SK-N-SH (cell line): ENCODE results near the gene CFAP43. TPM values are rescaled to one million over a fixed set of nuclear protein-coding genes. Genes with fewer than 3 reads are reported as not detected.
A peak's percentile ranks its signal among the peaks of the same experiment; 100 is the strongest.

Experiments used
- CTCF ChIA-PET: fragments of 300-600, 350-600 bp; formaldehyde crosslinking; extraction: SDS; loops from one replicate; lab custom pipeline; 2021; lab: Yijun Ruan, JAX
- POLR2A ChIA-PET: fragments of 350-600 bp; sonication (Branson Sonifier 250); formaldehyde crosslinking; extraction: SDS; loops from one replicate; lab custom pipeline; 2020; ENCODE audit warnings: antibody characterized with exemption, inconsistent platforms; lab: Yijun Ruan, JAX
- DNase-seq: peaks from one replicate; pipeline ENCODE4 v3.0.0; 2012
- H2AFZ ChIP-seq: fragments of 200-600 bp; sonication (generic); 2 replicates; pipeline ENCODE4 v1.8.1; 2016; ENCODE audit warnings: antibody characterized with exemption, mild to moderate bottlenecking, low read depth
- H3F3A ChIP-seq: fragments of 200-600 bp; sonication (generic); replicated peaks from 2 replicates; pipeline ENCODE3; 2016; ENCODE audit warnings: antibody characterized with exemption, mild to moderate bottlenecking; ENCODE audit not compliant: insufficient read depth
- H3K27ac ChIP-seq, 2 experiments: fragments of 200-500 bp in 1 of 2; fragments of 200-600 bp in 1 of 2; sonication (Bioruptor generic) in 1 of 2; sonication (generic), shearing (Covaris generic) in 1 of 2; 2 replicates each; pipeline versions ENCODE4 v1.5.1 to v1.6.1; 2014 to 2016; ENCODE audit warnings: low read depth in 2 of 2, inconsistent platforms in 1 of 2, low read length in 1 of 2, mild to moderate bottlenecking in 1 of 2, mixed read lengths in 1 of 2
- H3K27me3 ChIP-seq: fragments of 200-600 bp; sonication (generic), shearing (Covaris generic); 2 replicates; pipeline ENCODE4 v1.6.1; 2016; ENCODE audit warnings: mixed run types; ENCODE audit not compliant: insufficient read depth
- H3K36me3 ChIP-seq, 2 experiments: fragments of 200-500 bp in 1 of 2; fragments of 200-600 bp in 1 of 2; sonication (Bioruptor generic) in 1 of 2; sonication (generic) in 1 of 2; replicated peaks in 1 of 2; 2 replicates each; pipeline versions ENCODE3 to v1.5.1; 2014 to 2016; ENCODE audit warnings: low read length in 1 of 2, mild to moderate bottlenecking in 1 of 2; ENCODE audit not compliant: insufficient read depth in 2 of 2, control insufficient read depth in 1 of 2
- H3K4me1 ChIP-seq, 2 experiments: fragments of 200-500 bp in 1 of 2; fragments of 200-600 bp in 1 of 2; sonication (Bioruptor generic) in 1 of 2; sonication (generic), shearing (Covaris generic) in 1 of 2; 2 replicates each; pipeline versions ENCODE4 v1.5.1 to v1.6.1; 2014 to 2016; ENCODE audit warnings: low read depth in 1 of 2, low read length in 1 of 2, mixed run types in 1 of 2; ENCODE audit not compliant: insufficient read depth in 2 of 2, control insufficient read depth in 1 of 2
- H3K4me2 ChIP-seq: fragments of 200-600 bp; sonication (generic), shearing (Covaris generic); 2 replicates; pipeline ENCODE4 v1.6.1; 2017; ENCODE audit warnings: mixed run types
- H3K4me3 ChIP-seq, 2 experiments: fragments of 200-500 bp in 1 of 2; fragments of 200-600 bp in 1 of 2; sonication (Bioruptor generic) in 1 of 2; sonication (generic), shearing (Covaris generic) in 1 of 2; 2 replicates each; pipeline versions ENCODE4 v1.5.1 to v1.8.1; 2014 to 2016; ENCODE audit warnings: low read depth in 2 of 2, inconsistent platforms in 1 of 2, low read length in 1 of 2, mild to moderate bottlenecking in 1 of 2, mixed read lengths in 1 of 2, moderate library complexity in 1 of 2
- H3K79me2 ChIP-seq: fragments of 200-600 bp; sonication (generic); 2 replicates; pipeline ENCODE4 v1.8.1; 2017; ENCODE audit warnings: mild to moderate bottlenecking; ENCODE audit not compliant: insufficient read depth
- H3K9ac ChIP-seq: fragments of 200-600 bp; sonication (generic); 2 replicates; pipeline ENCODE4 v1.6.1; 2017; ENCODE audit warnings: mixed run types
- H3K9me2 ChIP-seq: fragments of 200-600 bp; sonication (generic); 2 replicates; pipeline ENCODE4 v1.6.1; 2017; ENCODE audit warnings: mixed run types
- H3K9me3 ChIP-seq: fragments of 200-600 bp; sonication (generic); 2 replicates; pipeline ENCODE4 v1.6.1; 2017; ENCODE audit warnings: mixed run types, mild to moderate bottlenecking, moderate library complexity
- H4K20me1 ChIP-seq: fragments of 200-600 bp; sonication (generic); 2 replicates; pipeline ENCODE4 v1.6.1; 2017; ENCODE audit warnings: mild to moderate bottlenecking, mixed run types; ENCODE audit not compliant: insufficient read depth
- CHD2 ChIP-seq: fragments of 150-350 bp; IDR thresholded peaks from 2 replicates; pipeline ENCODE4 v1.6.1; 2018; ENCODE audit warnings: low read length; ENCODE audit not compliant: partially characterized antibody
- ELF1 ChIP-seq: IDR thresholded peaks from 2 replicates; pipeline ENCODE4 v1.4.0; 2012
- GABPA ChIP-seq: IDR thresholded peaks from 2 replicates; pipeline ENCODE4 v1.4.0; 2012; ENCODE audit warnings: low read depth, mild to moderate bottlenecking
- GATA2 ChIP-seq: sonication (generic); formaldehyde crosslinking; IDR thresholded peaks from 2 replicates; pipeline ENCODE4 v1.5.0; 2020; ENCODE audit warnings: mild to moderate bottlenecking, missing genetic modification reagents
- IRF3 ChIP-seq: fragments of 150-350 bp; IDR thresholded peaks from 2 replicates; pipeline ENCODE4 v1.6.1; 2016; ENCODE audit warnings: mild to moderate bottlenecking, low read depth, low read length
- MEF2A ChIP-seq: IDR thresholded peaks from 2 replicates; pipeline ENCODE4 v1.4.0; 2012; ENCODE audit warnings: low read depth, borderline replicate concordance
- MXI1 ChIP-seq: IDR thresholded peaks from 2 replicates; pipeline ENCODE4 v1.6.1; 2012; ENCODE audit warnings: mild to moderate bottlenecking, low read depth, low read length, improper control_type of control experiment
- NFIC ChIP-seq: IDR thresholded peaks from 2 replicates; pipeline ENCODE4 v1.4.0; 2012; ENCODE audit warnings: borderline replicate concordance
- NRF1 ChIP-seq: IDR thresholded peaks from 2 replicates; pipeline ENCODE4 v1.6.1; 2012; ENCODE audit warnings: low read depth, mild to moderate bottlenecking, low read length
- RAD21 ChIP-seq: IDR thresholded peaks from 2 replicates; pipeline ENCODE4 v1.6.1; 2012; ENCODE audit warnings: mild to moderate bottlenecking, low read length
- RXRA ChIP-seq: IDR thresholded peaks from 2 replicates; pipeline ENCODE4 v1.4.0; 2012; ENCODE audit warnings: low read depth, mild to moderate bottlenecking, borderline replicate concordance
- SIN3A ChIP-seq: IDR thresholded peaks from 2 replicates; pipeline ENCODE4 v1.6.1; 2012; ENCODE audit warnings: low read depth, mild to moderate bottlenecking, low read length, moderate library complexity, borderline replicate concordance
- SMC3 ChIP-seq: IDR thresholded peaks from 2 replicates; pipeline ENCODE4 v1.6.1; 2012; ENCODE audit warnings: low read depth, low read length, improper control_type of control experiment
- TCF12 ChIP-seq: IDR thresholded peaks from 2 replicates; pipeline ENCODE4 v1.4.0; 2012
- YY1 ChIP-seq: IDR thresholded peaks from 2 replicates; pipeline ENCODE4 v1.4.0; 2012; ENCODE audit warnings: low read depth, mild to moderate bottlenecking
- ZBTB33 ChIP-seq: IDR thresholded peaks from 2 replicates; pipeline ENCODE4 v1.4.0; 2012; ENCODE audit warnings: low read depth, borderline replicate concordance
- WGBS: methylation state at CpG from one replicate; pipeline ENCODE4 v1.1.6; 2017; ENCODE audit warnings: low lambda C conversion rate; 5-methylcytosine and 5-hydroxymethylcytosine counted together
- polyA plus RNA-seq, 3 experiments: library from polyadenylated mRNA; depleted of rRNA; stranded (reverse); fragments of >200 nt; gene quantifications; 2 replicates each; pipeline ENCODE4 v1.2.3, GENCODE V29; 2012

The CFAP43 gene
- polyA plus RNA-seq, 1 of the 3 experiments (the other 2 are of a cell fraction), result 0.35 TPM

GRCh38 chr10:104253606-104254410 is 21.6 kb upstream of the CFAP43 start (continued):
- TF ChIP-seq IRF3, result no peak

- no peaks in the 10 kb centered on the region for H3K9me2 ChIP-seq
- no peaks in the 10 kb centered on the region for H3K9me3 ChIP-seq
- H3K4me2 ChIP-seq, result no peak overlapping the region
- no peak overlapping the region for H3K9ac ChIP-seq
- peaks cover 23% of the 10 kb centered on the region for H3F3A ChIP-seq
- no peak for DNase-seq
- H3K36me3 ChIP-seq, result peaks cover 8 to 15% of the 10 kb centered on the region in 2 experiments
- no peaks in the 10 kb centered on the region for H3K27me3 ChIP-seq
- peaks cover 41% of the 10 kb centered on the region for H3K79me2 ChIP-seq
- TF ChIP-seq ELF1, result no peak
- no peak for TF ChIP-seq GATA2 (CRISPR knock-in tag)
- TF ChIP-seq SIN3A, result no peak
- TF ChIP-seq TCF12, result no peak
- no peak for TF ChIP-seq ZBTB33
- no peak for TF ChIP-seq RXRA
- no peak for TF ChIP-seq CHD2
- no peak for TF ChIP-seq GABPA
- no peak for TF ChIP-seq YY1
- no peak for TF ChIP-seq RAD21
- CTCF ChIA-PET, result interaction anchor here (0.7 to 4.9 kb wide), 5 partner anchors 10 to 154 kb away, joined by 3 to 28 read pairs (median 5); no protein-coding TSS in a partner anchor
- H2AFZ ChIP-seq, result 0 out of 2 replicates have a peak overlapping the region, but pooled peaks have one; percentile 96
- POLR2A ChIA-PET, result no interaction called here
- no peak overlapping the region for H3K27ac ChIP-seq
- 88% methylated on average over 2 of the region's 2 CpGs for WGBS
- no peak overlapping the region for H3K4me3 ChIP-seq
- H3K4me1 ChIP-seq, result peaks cover 8 to 17% of the 10 kb centered on the region in 2 experiments; a peak in 3 of 4 replicates
- peaks cover 11% of the 10 kb centered on the region for H4K20me1 ChIP-seq
Observed at GRCh38 chr10:104253106-104253505, 20.9 kb upstream of the CFAP43 start.

- Histone ChIP-seq H3K27ac (no peak overlapping the region), H3K4me1 (peaks cover 8 to 15% of the 10 kb centered on the region in 2 experiments; a peak in 3 of 4 replicates), H3K36me3 (peaks cover under 1 to 7% of the 10 kb centered on the region in 2 experiments), H3K4me3 (no peak overlapping the region), H3K9me3 (no peaks in the 10 kb centered on the region), H2AFZ (no peak overlapping the region), H3F3A (peaks cover 18% of the 10 kb centered on the region), H3K79me2 (peaks cover 34% of the 10 kb centered on the region), H4K20me1 (peaks cover 11% of the 10 kb centered on the region), H3K9me2 (no peaks in the 10 kb centered on the region), H3K9ac (no peak overlapping the region), H3K27me3 (no peaks in the 10 kb centered on the region), H3K4me2 (no peak overlapping the region)
- CTCF ChIA-PET, result interaction anchor here (2.0 to 4.9 kb wide), 2 partner anchors 22 to 39 kb away, joined by 4 to 28 read pairs; no protein-coding TSS in a partner anchor
- no peak for DNase-seq
- POLR2A ChIA-PET, result no interaction called here
- TF ChIP-seq RXRA (no peak), MXI1 (no peak), NRF1 (no peak), GATA2 (CRISPR knock-in tag) (no peak), NFIC (no peak), MEF2A (no peak), IRF3 (no peak), SIN3A (no peak), SMC3 (no peak)
Observed at GRCh38 chr10:104252368-104252767, 20.2 kb upstream of the CFAP43 start.
